ENCODE results near the gene TOR3A.
"Not testable (repeated sequence)": the region's sequence is repeated elsewhere in the genome, so short reads cannot be mapped to it uniquely, and the experiment has no call there.

TOR3A gene

DNA sequence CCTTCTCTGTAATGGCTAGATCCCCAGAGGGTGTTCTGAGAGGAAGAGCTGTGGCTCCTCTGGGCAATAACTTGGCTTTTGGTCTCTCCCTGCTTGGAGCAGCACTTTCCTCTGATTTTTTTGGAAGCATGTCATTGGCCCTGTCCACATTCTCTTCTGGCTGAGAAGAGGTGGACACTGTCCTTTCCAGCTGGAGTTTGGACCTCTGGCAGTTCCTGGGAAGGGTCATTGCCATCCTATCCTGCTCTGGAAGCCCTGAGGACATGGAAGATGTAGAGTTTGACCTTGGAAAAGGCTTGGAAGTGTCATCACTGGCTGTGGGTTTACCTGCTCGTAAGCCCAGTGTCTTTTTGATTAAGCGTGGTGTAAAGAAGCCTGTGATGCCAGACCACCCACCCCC lies 26.8 kb downstream of the TOR3A start:
- no peak for DNase-seq

GRCh38 chr1:179115181-179115580 lies 33.3 kb downstream of the TOR3A start:
- no peak for DNase-seq

GRCh38 chr1:179119513-179119912 lies 37.6 kb downstream of the TOR3A start:
- no peak for DNase-seq

- DNase-seq = no peak
Measured at GRCh38 chr1:179120736-179121135, 38.9 kb downstream of the TOR3A start.

GRCh38 chr1:179121159-179121938 lies 39.5 kb downstream of the TOR3A start:
- DNase-seq = peak; percentile 48

DNA sequence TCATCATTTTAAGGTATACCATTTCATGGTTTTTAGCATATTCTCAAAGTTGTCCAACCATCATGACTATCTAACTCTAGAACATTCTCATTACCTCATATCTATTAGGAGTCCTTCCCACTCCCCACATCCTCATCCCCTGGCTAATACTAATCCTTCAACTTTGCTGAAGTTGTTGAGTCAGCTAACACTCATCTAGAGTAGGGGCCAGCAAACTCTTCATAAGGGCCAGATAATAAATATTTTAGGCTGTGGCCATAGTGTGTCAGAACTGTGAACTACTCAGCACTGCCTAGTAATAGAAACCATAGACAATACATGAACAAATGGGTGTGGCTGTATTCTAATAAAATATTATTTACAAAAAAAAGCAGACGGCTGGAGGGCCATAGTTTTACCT lies 43.0 kb downstream of the TOR3A start:
- peak; percentile 83 for DNase-seq

DNA sequence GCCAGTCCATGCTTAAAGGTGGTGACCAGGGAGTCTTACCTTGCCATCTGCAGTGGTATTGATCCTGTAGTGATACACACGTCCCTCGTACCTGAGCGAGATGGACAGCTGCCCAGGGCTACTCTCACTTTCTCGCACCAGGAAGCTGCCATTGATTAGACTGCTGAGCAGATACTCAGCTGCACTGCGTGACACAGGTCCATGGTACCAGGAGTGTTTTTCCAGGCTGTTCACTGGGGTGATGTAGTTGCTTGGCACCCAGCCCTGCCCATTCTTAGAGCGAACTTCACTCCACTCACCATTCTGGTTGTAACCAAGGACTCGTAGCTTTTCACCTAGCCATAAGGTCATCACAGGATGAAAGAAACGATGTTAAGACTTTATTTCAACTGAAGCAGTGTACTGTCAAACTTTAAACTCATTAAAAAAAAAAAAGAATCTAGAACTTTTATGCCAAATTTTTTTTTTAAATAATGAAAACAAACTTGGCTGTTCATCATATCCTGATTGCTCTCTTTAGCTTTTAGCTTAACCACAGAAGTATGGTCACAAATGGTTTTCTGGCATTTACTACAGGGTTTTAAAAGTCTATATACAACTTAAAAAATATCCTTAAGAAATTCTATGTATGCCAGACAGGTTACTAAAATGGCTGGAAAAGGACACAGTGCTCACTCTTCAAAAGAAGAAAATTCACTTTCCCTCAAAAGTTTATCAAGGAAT lies 44.6 kb downstream of the TOR3A start:
- no peak for DNase-seq

- DNase-seq = peak; percentile 63
Measured at GRCh38 chr1:179127163-179127895, 45.5 kb downstream of the TOR3A start.

- no peak for DNase-seq
Measured at GRCh38 chr1:179128520-179128919, 46.6 kb downstream of the TOR3A start.

GRCh38 chr1:179129702-179130473 lies 48.0 kb downstream of the TOR3A start:
- peak; percentile 33 for DNase-seq

DNA sequence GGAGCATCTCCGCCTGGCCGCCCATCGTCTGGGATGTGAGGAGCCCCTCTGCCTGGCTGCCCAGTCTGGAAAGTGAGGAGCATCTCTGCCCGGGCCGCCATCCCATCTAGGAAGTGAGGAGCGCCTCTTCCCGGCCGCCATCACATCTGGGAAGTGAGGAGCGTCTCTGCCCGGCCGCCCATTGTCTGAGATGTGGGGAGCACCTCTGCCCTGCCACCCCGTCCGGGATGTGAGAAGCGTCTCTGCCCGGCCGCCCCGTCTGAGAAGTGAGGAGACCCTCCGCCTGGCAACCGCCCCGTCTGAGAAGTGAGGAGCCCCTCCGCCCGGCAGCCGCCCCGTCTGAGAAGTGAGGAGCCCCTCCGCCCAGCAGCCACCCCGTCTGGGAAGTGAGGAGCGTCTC lies 53.3 kb downstream of the TOR3A start:
- not testable (repeated sequence) for DNase-seq

- not testable (repeated sequence) for DNase-seq
Measured at GRCh38 chr1:179135707-179136106, 53.8 kb downstream of the TOR3A start.

DNA sequence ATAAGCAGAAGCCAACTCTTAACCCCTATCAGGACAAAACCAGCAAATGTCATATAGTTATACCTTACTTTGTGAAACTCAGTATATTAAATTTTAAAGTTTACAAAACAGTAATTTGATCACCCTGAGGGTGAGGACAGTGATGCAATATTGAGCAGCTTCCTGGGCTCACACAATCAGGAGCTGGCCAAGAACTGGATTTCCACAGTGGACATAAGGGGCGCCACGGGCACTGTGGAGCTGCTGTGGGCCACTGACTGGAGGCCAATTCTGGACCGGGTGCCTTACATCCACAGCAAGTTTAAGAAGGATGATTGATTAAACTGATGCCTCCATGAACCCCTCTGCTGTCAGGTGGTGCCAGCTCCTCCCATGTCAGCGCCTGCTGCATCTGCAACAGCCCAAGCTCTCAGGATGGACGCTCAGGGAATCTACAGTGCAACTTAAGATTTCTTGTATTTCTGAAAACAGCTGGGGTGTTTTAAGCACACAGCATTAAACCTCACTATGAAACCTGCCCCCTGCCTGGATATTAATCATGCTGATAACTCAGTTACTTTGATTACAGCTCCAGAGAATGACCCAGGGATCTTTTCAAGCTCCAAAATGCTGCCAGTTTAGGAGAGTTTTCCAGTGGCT lies 55.9 kb downstream of the TOR3A start:
- no peak for DNase-seq

- not testable (repeated sequence) for DNase-seq
Measured at GRCh38 chr1:179138755-179139154, 56.9 kb downstream of the TOR3A start.

GRCh38 chr1:179141592-179142251 lies 59.9 kb downstream of the TOR3A start:
- DNase-seq = peak; percentile 82

DNA sequence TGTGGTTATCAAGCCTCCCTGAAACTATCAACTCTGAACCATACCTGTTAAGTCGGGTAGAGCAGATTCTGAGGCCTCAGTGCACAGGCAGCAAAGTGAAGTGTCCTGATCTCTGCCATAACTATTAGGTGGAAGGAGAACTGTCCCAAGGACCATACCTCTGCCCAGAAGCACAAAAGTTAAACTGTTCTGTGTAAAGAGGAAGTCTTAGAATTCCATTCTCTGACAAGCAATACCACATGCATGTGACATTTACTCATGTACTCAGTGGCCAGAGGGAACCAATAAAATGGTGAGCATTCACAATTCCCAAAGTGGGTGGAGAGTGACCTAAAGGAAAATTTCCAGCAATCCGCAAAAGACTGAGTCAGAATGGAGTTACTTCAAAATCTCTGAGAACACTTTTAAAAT lies 61.0 kb downstream of the TOR3A start:
- peak; percentile 98 for DNase-seq

GRCh38 chr1:179143322-179143721 lies 61.5 kb downstream of the TOR3A start:
- peak; percentile 96 for DNase-seq

DNA sequence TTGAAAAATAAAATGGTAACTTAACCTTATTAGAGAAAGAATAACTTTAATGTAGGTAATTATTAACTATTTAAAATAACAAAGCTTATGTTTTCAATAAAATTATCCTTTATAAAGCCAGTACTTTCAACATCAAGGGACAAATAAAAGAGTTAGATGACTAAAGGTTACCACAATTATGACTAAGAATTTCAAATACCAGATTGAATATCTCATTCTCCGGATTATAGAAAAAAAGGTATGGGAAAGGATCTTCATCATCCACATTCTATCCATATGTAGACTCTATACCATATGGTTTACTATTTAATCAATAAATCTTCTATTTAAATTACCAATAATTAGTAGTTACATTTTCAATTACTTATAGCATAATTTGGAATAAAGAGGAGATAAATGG lies 62.8 kb downstream of the TOR3A start:
- peak; percentile 78 for DNase-seq

DNA sequence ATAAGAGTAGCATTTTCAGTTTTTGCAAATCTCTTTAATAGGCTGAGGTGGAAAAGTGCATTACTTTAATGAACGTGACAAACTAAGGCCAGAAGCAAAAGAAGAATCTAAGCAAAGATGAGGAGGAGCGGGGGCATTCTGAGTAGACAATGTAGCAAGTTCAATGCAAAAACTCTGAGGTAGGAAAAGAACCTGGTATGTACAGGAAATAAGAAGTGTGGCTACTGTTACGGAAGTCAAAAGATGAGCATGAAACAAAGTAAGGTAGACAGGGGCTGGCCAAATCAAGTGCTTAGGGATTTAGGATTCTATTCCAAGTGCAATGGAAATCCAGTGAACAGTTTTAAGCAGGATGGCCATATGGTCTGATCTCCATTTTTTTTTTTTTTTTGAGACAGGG lies 63.7 kb downstream of the TOR3A start:
- DNase-seq = no peak
